ENCODE data around the gene LIX1L. TPM values are rescaled to one million over a fixed set of nuclear protein-coding genes. Genes with fewer than 3 reads are reported as not detected.
A peak's percentile ranks its signal among the peaks of the same experiment; 100 is the strongest.

LIX1L gene
- 32.8 TPM for total RNA-seq
- long read RNA-seq, transcript LIX1L-201 (6 exons, 3,975 nt), result major isoform, 13 of 24 reads
- long read RNA-seq, partial matches to known transcripts, result 2 of 24 reads
- long read RNA-seq, other reads (novel, unspliced or antisense), result 9 of 24 reads

- Histone ChIP-seq H3K27me3 (no peaks in the 10 kb centered on the region), H3K9me3 (no peaks in the 10 kb centered on the region), H3K4me1 (peaks cover 58% of the 10 kb centered on the region), H3K4me3 (peak within 1 kb of the TSS; percentile 79), H3K27ac (peak within 1 kb of the TSS; percentile 89), H3K36me3 (no peaks in the 10 kb centered on the region)
- intact Hi-C loops (cut with DNase I), result no loop called here
- ATAC-seq (peak; percentile 97), DNase-seq (peak; percentile 97)
- no peak for TF ChIP-seq CTCF (IDR thresholded peaks at IDR 0.05)
Measured at GRCh38 chr1:145957443-145958319, at the start of gene LIX1L. Gene LIX1L (minus strand): TSS chr1:145958017. CDS start chr1:145957927, 90 bp downstream.

GRCh38 chr1:146001709-146002108, 43.9 kb upstream of the LIX1L start:
- intact Hi-C loops (cut with DNase I), result no loop called here
- ATAC-seq, result no peak
- Histone ChIP-seq H3K4me3 (no peak overlapping the region), H3K27me3 (no peaks in the 10 kb centered on the region), H3K9me3 (no peaks in the 10 kb centered on the region), H3K27ac (peak overlapping the region; percentile 71), H3K36me3 (no peaks in the 10 kb centered on the region), H3K4me1 (peaks cover 51% of the 10 kb centered on the region)
- TF ChIP-seq CTCF (IDR thresholded peaks at IDR 0.05), result no peak
- DNase-seq, result no peak

GRCh38 chr1:145999321-146000024, 41.7 kb upstream of the LIX1L start:
- intact Hi-C loops (cut with DNase I), result no loop called here
- no peak for TF ChIP-seq CTCF (IDR thresholded peaks at IDR 0.05)
- peak; percentile 12 for ATAC-seq

GRCh38 chr1:145997718-145998023, 39.9 kb upstream of the LIX1L start:
- Histone ChIP-seq H3K27ac (peak overlapping the region; percentile 99), H3K9me3 (no peaks in the 10 kb centered on the region), H3K27me3 (no peaks in the 10 kb centered on the region), H3K36me3 (peaks cover 30% of the 10 kb centered on the region), H3K4me1 (peaks cover 44% of the 10 kb centered on the region), H3K4me3 (peak overlapping the region; percentile 92)
- ATAC-seq (no peak), DNase-seq (no peak)
- intact Hi-C loops (cut with DNase I), result no loop called here
- TF ChIP-seq CTCF (IDR thresholded peaks at IDR 0.05), result no peak

More at GRCh38 chr1:145999321-146000024, 41.7 kb upstream of the LIX1L start:
- peak overlapping the region; percentile 99 for H3K27ac ChIP-seq
- H3K36me3 ChIP-seq, result peaks cover 12% of the 10 kb centered on the region
- no peak for DNase-seq
- H3K27me3 ChIP-seq, result no peaks in the 10 kb centered on the region
- H3K4me3 ChIP-seq, result peak overlapping the region; percentile 92
- peaks cover 37% of the 10 kb centered on the region for H3K4me1 ChIP-seq
- H3K9me3 ChIP-seq, result no peaks in the 10 kb centered on the region

- DNase-seq, result peak; percentile 73
- ATAC-seq, result peak; percentile 30
Measured at GRCh38 chr1:145997016-145997717, 39.4 kb upstream of the LIX1L start.

More at GRCh38 chr1:145997016-145997717, 39.4 kb upstream of the LIX1L start:
- H3K36me3 ChIP-seq, result peaks cover 35% of the 10 kb centered on the region
- no peaks in the 10 kb centered on the region for H3K27me3 ChIP-seq
- H3K4me3 ChIP-seq, result peak overlapping the region; percentile 92
- no peak for TF ChIP-seq CTCF (IDR thresholded peaks at IDR 0.05)
- H3K27ac ChIP-seq, result peak overlapping the region; percentile 99
- peaks cover 49% of the 10 kb centered on the region for H3K4me1 ChIP-seq
- intact Hi-C loops (cut with DNase I), result no loop called here
- no peaks in the 10 kb centered on the region for H3K9me3 ChIP-seq
